ENCODE results near the gene CBARP. TPM values are rescaled to one million over a fixed set of nuclear protein-coding genes. Genes with fewer than 3 reads are reported as not detected.

CBARP gene
- total RNA-seq, 2 donors from 2014 or later: not detected

GRCh38 chr19:1280636-1281568, 43.1 kb upstream of the CBARP start:
- H3K9me3 ChIP-seq (ENCODE audit: control insufficient read depth, low read length, poor library complexity, severe bottlenecking): no peaks in the 10 kb centered on the region
- peaks cover 2% of the 10 kb centered on the region for H3K36me3 Mint-ChIP-seq (ENCODE audit: low read depth)
- DNase-seq: no peak
- no peak for ATAC-seq
- peak overlapping the region; percentile 43 for H3K27ac Mint-ChIP-seq
- peaks cover 13% of the 10 kb centered on the region for H3K27me3 Mint-ChIP-seq
- H3K4me1 Mint-ChIP-seq: peaks cover 15% of the 10 kb centered on the region
- H3K4me3 Mint-ChIP-seq: no peak overlapping the region

GRCh38 chr19:1279782-1280341, 42.1 kb upstream of the CBARP start:
- DNase-seq: peak; percentile 62 to 78 (median 67)
- peaks cover 10% of the 10 kb centered on the region for H3K27me3 Mint-ChIP-seq
- no peaks in the 10 kb centered on the region for H3K9me3 ChIP-seq (ENCODE audit: control insufficient read depth, low read length, poor library complexity, severe bottlenecking)
- no peak for ATAC-seq
- peaks cover 18% of the 10 kb centered on the region for H3K4me1 Mint-ChIP-seq
- H3K4me3 Mint-ChIP-seq: peak overlapping the region; percentile 57
- H3K36me3 Mint-ChIP-seq (ENCODE audit: low read depth): peaks cover 2% of the 10 kb centered on the region
- peak overlapping the region; percentile 43 for H3K27ac Mint-ChIP-seq

GRCh38 chr19:1278713-1279660, 41.2 kb upstream of the CBARP start:
- Mint-ChIP-seq H3K36me3 (ENCODE audit: low read depth) (no peaks in the 10 kb centered on the region), H3K27ac (peak overlapping the region; percentile 43)
- no peak for DNase-seq

GRCh38 chr19:1278074-1278473, 40.3 kb upstream of the CBARP start:
- Mint-ChIP-seq H3K4me3 (no peak overlapping the region), H3K36me3 (ENCODE audit: low read depth) (no peaks in the 10 kb centered on the region), H3K27ac (no peak overlapping the region), H3K27me3 (no peaks in the 10 kb centered on the region), H3K4me1 (peaks cover 23% of the 10 kb centered on the region)
- ATAC-seq (no peak), DNase-seq (no peak)
- no peaks in the 10 kb centered on the region for H3K9me3 ChIP-seq (ENCODE audit: control insufficient read depth, low read length, poor library complexity, severe bottlenecking)

More at GRCh38 chr19:1278713-1279660, 41.2 kb upstream of the CBARP start:
- ATAC-seq: no peak
- H3K4me3 Mint-ChIP-seq: no peak overlapping the region
- H3K4me1 Mint-ChIP-seq: peaks cover 17% of the 10 kb centered on the region
- peaks cover 1% of the 10 kb centered on the region for H3K27me3 Mint-ChIP-seq
- no peaks in the 10 kb centered on the region for H3K9me3 ChIP-seq (ENCODE audit: control insufficient read depth, low read length, poor library complexity, severe bottlenecking)

GRCh38 chr19:1277061-1277460, 39.3 kb upstream of the CBARP start:
- Mint-ChIP-seq H3K4me1 (peaks cover 29% of the 10 kb centered on the region), H3K4me3 (peak overlapping the region; percentile 92), H3K27ac (peak overlapping the region; percentile 98), H3K36me3 (ENCODE audit: low read depth) (no peaks in the 10 kb centered on the region), H3K27me3 (no peaks in the 10 kb centered on the region)
- DNase-seq: no peak
- no peaks in the 10 kb centered on the region for H3K9me3 ChIP-seq (ENCODE audit: control insufficient read depth, low read length, poor library complexity, severe bottlenecking)
- no peak for ATAC-seq

GRCh38 chr19:1276628-1277022, 38.8 kb upstream of the CBARP start:
- peaks cover 33% of the 10 kb centered on the region for H3K4me1 Mint-ChIP-seq
- H3K4me3 Mint-ChIP-seq: peak overlapping the region; percentile 92
- H3K36me3 Mint-ChIP-seq (ENCODE audit: low read depth): no peaks in the 10 kb centered on the region
- H3K27ac Mint-ChIP-seq: peak overlapping the region; percentile 98
- ATAC-seq (no peak), DNase-seq (peak in 1 of 3 donors; percentile 30)
- no peaks in the 10 kb centered on the region for H3K27me3 Mint-ChIP-seq
- no peaks in the 10 kb centered on the region for H3K9me3 ChIP-seq (ENCODE audit: control insufficient read depth, low read length, poor library complexity, severe bottlenecking)

GRCh38 chr19:1275976-1276627, 38.3 kb upstream of the CBARP start:
- H3K9me3 ChIP-seq (ENCODE audit: control insufficient read depth, low read length, poor library complexity, severe bottlenecking): no peaks in the 10 kb centered on the region
- DNase-seq (no peak), ATAC-seq (no peak)
- Mint-ChIP-seq H3K4me1 (peaks cover 38% of the 10 kb centered on the region), H3K27ac (peak overlapping the region; percentile 98), H3K36me3 (ENCODE audit: low read depth) (peaks cover 3% of the 10 kb centered on the region), H3K27me3 (no peaks in the 10 kb centered on the region), H3K4me3 (peak overlapping the region; percentile 92)

GRCh38 chr19:1275260-1275975, 37.6 kb upstream of the CBARP start, which contains the start of gene FAM174C:
TSS of gene FAM174C (plus strand) at chr19:1275530. CDS start at chr19:1275550, 20 bp downstream.
- Mint-ChIP-seq H3K4me1 (peaks cover 42% of the 10 kb centered on the region), H3K27ac (peak within 1 kb of the TSS; percentile 98), H3K36me3 (ENCODE audit: low read depth) (peaks cover 4% of the 10 kb centered on the region), H3K27me3 (no peaks in the 10 kb centered on the region), H3K4me3 (peak within 1 kb of the TSS; percentile 92)
- no peaks in the 10 kb centered on the region for H3K9me3 ChIP-seq (ENCODE audit: control insufficient read depth, low read length, poor library complexity, severe bottlenecking)
- ATAC-seq (peak; percentile 83), DNase-seq (peak; percentile 86 to 98 (median 94))

- ATAC-seq (no peak), DNase-seq (no peak)
- H3K9me3 ChIP-seq (ENCODE audit: control insufficient read depth, low read length, poor library complexity, severe bottlenecking): no peaks in the 10 kb centered on the region
- Mint-ChIP-seq H3K27ac (peak overlapping the region; percentile 98), H3K27me3 (no peaks in the 10 kb centered on the region), H3K36me3 (ENCODE audit: low read depth) (peaks cover 4% of the 10 kb centered on the region), H3K4me1 (peaks cover 44% of the 10 kb centered on the region), H3K4me3 (peak overlapping the region; percentile 74)
Observed at GRCh38 chr19:1274852-1275259, 37.1 kb upstream of the CBARP start.

GRCh38 chr19:1274081-1274851, 36.5 kb upstream of the CBARP start:
- ATAC-seq (no peak), DNase-seq (no peak)
- Mint-ChIP-seq H3K27ac (peak overlapping the region; percentile 98), H3K4me1 (peaks cover 44% of the 10 kb centered on the region), H3K27me3 (no peaks in the 10 kb centered on the region), H3K36me3 (ENCODE audit: low read depth) (peaks cover 4% of the 10 kb centered on the region), H3K4me3 (peak overlapping the region; percentile 69)
- H3K9me3 ChIP-seq (ENCODE audit: control insufficient read depth, low read length, poor library complexity, severe bottlenecking): no peaks in the 10 kb centered on the region

GRCh38 chr19:1273263-1274041, 35.6 kb upstream of the CBARP start:
- ATAC-seq (no peak), DNase-seq (no peak)
- H3K36me3 Mint-ChIP-seq (ENCODE audit: low read depth): peaks cover 4% of the 10 kb centered on the region

More at GRCh38 chr19:1273263-1274041, 35.6 kb upstream of the CBARP start:
- no peaks in the 10 kb centered on the region for H3K9me3 ChIP-seq (ENCODE audit: control insufficient read depth, low read length, poor library complexity, severe bottlenecking)
- Mint-ChIP-seq H3K27ac (peak overlapping the region; percentile 98), H3K27me3 (no peaks in the 10 kb centered on the region), H3K4me3 (peak overlapping the region; percentile 69), H3K4me1 (peaks cover 48% of the 10 kb centered on the region)

All from T-helper 17 cell (primary cell).